ENCODE measurements around the gene STAT6. TPM values are rescaled to one million over a fixed set of nuclear protein-coding genes. Genes with fewer than 3 reads are reported as not detected.
A peak's percentile ranks its signal among the peaks of the same experiment; 100 is the strongest.

The STAT6 gene
- total and polyA plus RNA-seq, 2 of the 8 experiments (the other 6 are each of a cell fraction or from before 2014, with no cell fraction given) = 32.9 to 38.7 TPM

- ChIA-PET CTCF (ENCODE audit: partially characterized antibody) (interaction anchor here (2.2 to 19.8 kb wide), 4 partner anchors 17 to 60 kb away, joined by 5 to 305 read pairs (median 18); partner anchors contain the start of genes LRP1-AS and STAT6), POLR2A (ENCODE audit: partially characterized antibody) (interaction anchor here (0.6 to 9.3 kb wide), 24 partner anchors 8 to 358 kb away, joined by 3 to 105 read pairs (median 10); partner anchors contain the start of genes LRP1-AS, MARS1, NEMP1 and STAT6)
- Histone ChIP-seq H3K4me3 (ENCODE audit: extremely low read depth in 1 of 4, insufficient read depth in 2 of 4, low read depth in 3 of 4, low read length in 4 of 4) (peak overlapping the region; percentile 80 to 93 (median 82)), H3K79me1 (ENCODE audit: low read depth, low read length) (peaks cover 13% of the 10 kb centered on the region), H2AK5ac (ENCODE audit: low read depth, low read length) (no peak overlapping the region), H2BK15ac (ENCODE audit: low read length) (no peak overlapping the region), H3K14ac (ENCODE audit: insufficient read length) (no peak overlapping the region), H3K23me2 (ENCODE audit: low read depth, low read length) (peaks cover 6% of the 10 kb centered on the region; the same call in 1 of the 2 replicates), H3K4me1 (replicated peaks in 1 of 4; ENCODE audit: control insufficient read depth in 3 of 4, insufficient read depth in 4 of 4, low read length in 3 of 4) (peaks cover 24 to 44% (median 30%) of the 10 kb centered on the region in 4 experiments), H2BK120ac (replicated peaks; ENCODE audit: low read depth, low read length) (no peak overlapping the region), H3K36me3 (ENCODE audit: control insufficient read depth in 2 of 4, insufficient read depth in 4 of 4, low read length in 3 of 4) (no peaks in the 10 kb centered on the region; a peak in 1 of 8 replicates), H3K79me2 (ENCODE audit: control insufficient read depth in 1 of 2, insufficient read depth in 2 of 2, low read length in 2 of 2) (peaks cover 7 to 54% of the 10 kb centered on the region in 2 experiments; a peak in 3 of 4 replicates), H3K9ac (replicated peaks in 1 of 4; ENCODE audit: extremely low read depth in 1 of 4, low read depth in 3 of 4, low read length in 3 of 4) (peak overlapping the region in 3 of 4 experiments; percentile 0 to 37 (median 16); a peak in 2 of 7 replicates), H3K18ac (ENCODE audit: extremely low read depth, low read length) (no peak overlapping the region), H3K56ac (replicated peaks; ENCODE audit: insufficient read length, low read depth, low read length) (peak overlapping the region; percentile 3), H2BK20ac (ENCODE audit: low read length) (no peak overlapping the region), H4K20me1 (replicated peaks in 1 of 2; ENCODE audit: control insufficient read depth in 1 of 2, insufficient read depth in 2 of 2, low read length in 2 of 2) (peaks cover 5 to 14% of the 10 kb centered on the region in 2 experiments), H3K4ac (replicated peaks; ENCODE audit: insufficient read length, low read depth, low read length) (no peak overlapping the region), H2AFZ (ENCODE audit: low read length) (no peak overlapping the region), H4K91ac (replicated peaks; ENCODE audit: insufficient read length, low read length) (no peak overlapping the region), H4K8ac (ENCODE audit: extremely low read depth, insufficient read depth, low read length) (no peak overlapping the region), H3K23ac (ENCODE audit: insufficient read length) (no peak overlapping the region), H3K27ac (ENCODE audit: low read depth, low read length) (0 out of 2 replicates have a peak overlapping the region, but pooled peaks have one; percentile 71), H2BK5ac (ENCODE audit: low read depth, low read length) (0 out of 2 replicates have a peak overlapping the region, but pooled peaks have one; percentile 95), H3K9me3 (ENCODE audit: insufficient read depth in 2 of 2, low read depth in 1 of 2, low read length in 1 of 2) (no peaks in the 10 kb centered on the region), H3K27me3 (replicated peaks in 1 of 4; ENCODE audit: control insufficient read depth in 3 of 4, extremely low read depth in 1 of 4, insufficient read depth in 3 of 4, low read length in 3 of 4) (no peaks in the 10 kb centered on the region), H2BK12ac (ENCODE audit: low read depth, low read length) (no peak overlapping the region), H4K5ac (ENCODE audit: insufficient read length, low read depth, low read length) (no peak overlapping the region), H3K4me2 (ENCODE audit: insufficient read depth in 1 of 2, low read depth in 2 of 2, low read length in 2 of 2) (peak overlapping the region; percentile 78 to 86)
- FAIRE-seq = no peak
- no peak for DNase-seq (ENCODE audit: low read depth in 1 of 2, low spot score in 2 of 2)
- TF ChIP-seq FOSL1 (IDR thresholded peaks at IDR 0.05; ENCODE audit: insufficient read depth, low read depth, low read length) (no peak), TAF7 (optimal IDR thresholded peaks at IDR 0.05; ENCODE audit: borderline replicate concordance, low read depth, low read length) (no peak), MAX (IDR thresholded peaks at IDR 0.05) (no peak), ATF2 (IDR thresholded peaks at IDR 0.05; ENCODE audit: low read length) (no peak), SP2 (IDR thresholded peaks at IDR 0.05; ENCODE audit: low read length) (no peak)
These were observed 18.7 kb upstream of the STAT6 start for GRCh38 chr12:57129889-57130288.

Data from H1 (cell line).